Measurements from ENCODE around the gene TMEM179B. TPM values are rescaled to one million over a fixed set of nuclear protein-coding genes. Genes with fewer than 3 reads are reported as not detected.
"Not testable (repeated sequence)": the region's sequence is repeated elsewhere in the genome, so short reads cannot be mapped to it uniquely, and the experiment has no call there.

Gene TMEM179B
- total RNA-seq, 4 donors from 2014 or later: 22.3 to 83.8 (median 34.2) TPM

- peak within 1 kb of the TSS; percentile 91 to 92 for H3K27ac ChIP-seq
- H3K9me3 ChIP-seq: no peaks in the 10 kb centered on the region
- H3K27me3 ChIP-seq: no peaks in the 10 kb centered on the region
- H3K4me1 ChIP-seq: peaks cover 0 to 5% of the 10 kb centered on the region in 2 donors
- peak within 1 kb of the TSS; percentile 69 to 83 for H3K4me3 ChIP-seq
- no peaks in the 10 kb centered on the region for H3K36me3 ChIP-seq
- TF ChIP-seq POLR2A (IDR thresholded peaks at IDR 0.05) (peak; percentile 52 to 74), CTCF (IDR thresholded peaks at IDR 0.05) (peak in 2 of 4 experiments; percentile 5 to 43)
- intact Hi-C loops (cut with DNase I; ENCODE audit: low total_unique reads): no loop called here
- peak; percentile 96 to 98 for DNase-seq
Measured at GRCh38 chr11:62753736-62754603, 33.2 kb upstream of the TMEM179B start, which contains the start of gene ZBTB3. Gene ZBTB3, minus strand, starts transcription at chr11:62754160. Its CDS starts 496 bp downstream, at chr11:62753664.

- Histone ChIP-seq H3K27ac (no peak overlapping the region), H3K9me3 (no peaks in the 10 kb centered on the region), H3K4me3 (no peak overlapping the region), H3K4me1 (peaks cover 0 to 5% of the 10 kb centered on the region in 2 donors), H3K36me3 (no peaks in the 10 kb centered on the region), H3K27me3 (no peaks in the 10 kb centered on the region)
- TF ChIP-seq POLR2A (IDR thresholded peaks at IDR 0.05): no peak
- no peak for TF ChIP-seq CTCF (IDR thresholded peaks at IDR 0.05)
- no peak for DNase-seq
- intact Hi-C loops (cut with DNase I; ENCODE audit: low total_unique reads): no loop called here
Measured at GRCh38 chr11:62755086-62755615, 32.1 kb upstream of the TMEM179B start.

- Histone ChIP-seq H3K27ac (no peak overlapping the region), H3K27me3 (no peaks in the 10 kb centered on the region), H3K36me3 (no peaks in the 10 kb centered on the region), H3K9me3 (no peaks in the 10 kb centered on the region), H3K4me1 (peaks cover 0 to 4% of the 10 kb centered on the region in 2 donors), H3K4me3 (no peak overlapping the region)
- no peak for TF ChIP-seq POLR2A (IDR thresholded peaks at IDR 0.05)
- no peak for TF ChIP-seq CTCF (IDR thresholded peaks at IDR 0.05)
- intact Hi-C loops (cut with DNase I; ENCODE audit: low total_unique reads): no loop called here
- no peak for DNase-seq
Measured at GRCh38 chr11:62757846-62758788, 29.1 kb upstream of the TMEM179B start.

GRCh38 chr11:62760867-62761227 is 26.4 kb upstream of the TMEM179B start:
- Histone ChIP-seq H3K27ac (peak overlapping the region; percentile 80 to 87), H3K4me3 (peak overlapping the region; percentile 68 to 78)
- H3K27me3 ChIP-seq; intact Hi-C loops (cut with DNase I; ENCODE audit: low total_unique reads); DNase-seq; H3K36me3 ChIP-seq; H3K9me3 ChIP-seq; H3K4me1 ChIP-seq: not testable (repeated sequence)

GRCh38 chr11:62770778-62771143 is 16.4 kb upstream of the TMEM179B start:
- Histone ChIP-seq H3K4me3 (peak overlapping the region; percentile 57 to 66), H3K27me3 (no peaks in the 10 kb centered on the region), H3K27ac (peak overlapping the region; percentile 94 to 96), H3K9me3 (no peaks in the 10 kb centered on the region), H3K36me3 (no peaks in the 10 kb centered on the region), H3K4me1 (peaks cover 0 to 10% of the 10 kb centered on the region in 2 donors)
- intact Hi-C loops (cut with DNase I; ENCODE audit: low total_unique reads): no loop called here
- TF ChIP-seq CTCF (IDR thresholded peaks at IDR 0.05): peak in 1 of 4 experiments; percentile 1
- no peak for TF ChIP-seq POLR2A (IDR thresholded peaks at IDR 0.05)
- DNase-seq: peak; percentile 42 to 47
